Activated CD8-positive, alpha-beta memory T cell treated with anti-CD3 and anti-CD28 coated beads, Interleukin-2, amount 10 ng/mL, durations not matched to agents 7 days and 5 days (primary cell): Measurements from ENCODE around the gene OR2V2. TPM values are rescaled to one million over a fixed set of nuclear protein-coding genes. Genes with fewer than 3 reads are reported as not detected.
A peak's percentile ranks its signal among the peaks of the same experiment; 100 is the strongest.
"Not testable (repeated sequence)": the region's sequence is repeated elsewhere in the genome, so short reads cannot be mapped to it uniquely, and the experiment has no call there.

Source experiments
- ATAC-seq: fragments of 150-1000 bp; cut with Tn5 transposase; one replicate; pipeline ENCODE4 v1.10.0; 2021; ENCODE audit warnings: moderate library complexity
- CTCF ChIA-PET: fragments of 350-600 bp; sonication (Branson Sonifier 250); formaldehyde crosslinking; loops from one replicate; lab custom pipeline; 2021; ENCODE audit warnings: antibody characterized with exemption; lab: Charles Lee
- DNase-seq: peaks from one replicate; pipeline ENCODE4 v3.0.0-alpha.2; 2020
- H3K27ac Mint-ChIP-seq: one replicate; pipeline ENCODE4 v1.8.0; 2021; ENCODE audit warnings: mild to moderate bottlenecking, mixed read lengths
- H3K27me3 Mint-ChIP-seq: one replicate; pipeline ENCODE4 v1.8.0; 2021; ENCODE audit warnings: mixed read lengths
- H3K36me3 Mint-ChIP-seq: one replicate; pipeline ENCODE4 v1.8.0; 2021; ENCODE audit warnings: mild to moderate bottlenecking, mixed read lengths
- H3K4me1 Mint-ChIP-seq: one replicate; pipeline ENCODE4 v1.8.0; 2021; ENCODE audit warnings: mixed read lengths
- H3K4me3 Mint-ChIP-seq: one replicate; pipeline ENCODE4 v1.8.0; 2021; ENCODE audit warnings: mild to moderate bottlenecking, moderate library complexity, mixed read lengths
- H3K9me3 Mint-ChIP-seq: one replicate; pipeline ENCODE4 v1.8.0; 2022; ENCODE audit warnings: low read depth, mixed read lengths
- total RNA-seq, 2 experiments: library from RNA; stranded (reverse); gene quantifications; one replicate each; pipeline ENCODE4 v1.2.3, GENCODE V29; 2021

The OR2V2 gene
- total RNA-seq, 2 experiments from 2014 or later = not detected

GRCh38 chr5:181161534-181162175 lies 14.3 kb downstream of the OR2V2 start:
- H3K4me3 Mint-ChIP-seq = peak overlapping the region; percentile 72
- ATAC-seq = no peak
- DNase-seq = no peak
- CTCF ChIA-PET = interaction anchor here (0.9 to 1.1 kb wide), 2 partner anchors 23 to 28 kb away, joined by 4 read pairs; no protein-coding TSS in a partner anchor
- H3K27ac Mint-ChIP-seq = peak overlapping the region; percentile 94
- peaks cover 61% of the 10 kb centered on the region for H3K4me1 Mint-ChIP-seq
- H3K27me3 Mint-ChIP-seq = peaks cover 27% of the 10 kb centered on the region
- H3K9me3 Mint-ChIP-seq = no peaks in the 10 kb centered on the region
- H3K36me3 Mint-ChIP-seq = no peaks in the 10 kb centered on the region

- H3K36me3 Mint-ChIP-seq = no peaks in the 10 kb centered on the region
- H3K9me3 Mint-ChIP-seq = no peaks in the 10 kb centered on the region
- H3K4me1 Mint-ChIP-seq = peaks cover 68% of the 10 kb centered on the region
- H3K27me3 Mint-ChIP-seq = peaks cover 45% of the 10 kb centered on the region
- CTCF ChIA-PET = interaction anchor here (1.0 to 1.4 kb wide), 2 partner anchors 8 to 20 kb away, joined by 4 to 7 read pairs; no protein-coding TSS in a partner anchor
- H3K4me3 Mint-ChIP-seq = peak overlapping the region; percentile 66
- ATAC-seq (no peak), DNase-seq (no peak)
- peak overlapping the region; percentile 81 for H3K27ac Mint-ChIP-seq
These were observed 16.2 kb downstream of the OR2V2 start for GRCh38 chr5:181163487-181164075.

- DNase-seq (no peak), ATAC-seq (no peak)
- H3K27ac Mint-ChIP-seq = peak overlapping the region; percentile 81
- peaks cover 72% of the 10 kb centered on the region for H3K4me1 Mint-ChIP-seq
- H3K4me3 Mint-ChIP-seq = peak overlapping the region; percentile 66
- H3K9me3 Mint-ChIP-seq = no peaks in the 10 kb centered on the region
- no peaks in the 10 kb centered on the region for H3K36me3 Mint-ChIP-seq
- CTCF ChIA-PET = interaction anchor here (1.0 to 1.4 kb wide), 3 partner anchors 8 to 28 kb away, joined by 3 to 7 read pairs (median 4); no protein-coding TSS in a partner anchor
- peaks cover 52% of the 10 kb centered on the region for H3K27me3 Mint-ChIP-seq
These were observed 16.9 kb downstream of the OR2V2 start for GRCh38 chr5:181164076-181164952.

GRCh38 chr5:181166812-181167733 lies 19.7 kb downstream of the OR2V2 start:
- Mint-ChIP-seq H3K4me1 (peaks cover 73% of the 10 kb centered on the region), H3K9me3 (no peaks in the 10 kb centered on the region), H3K36me3 (no peaks in the 10 kb centered on the region), H3K4me3 (no peak overlapping the region), H3K27ac (no peak overlapping the region), H3K27me3 (peaks cover 73% of the 10 kb centered on the region)
- no peak for DNase-seq
- no peak for ATAC-seq
- CTCF ChIA-PET = interaction anchor here (1.0 to 1.5 kb wide), 2 partner anchors 8 to 10 kb away, joined by 4 to 8 read pairs; no protein-coding TSS in a partner anchor

- Mint-ChIP-seq H3K4me1 (peaks cover 79% of the 10 kb centered on the region), H3K36me3 (no peaks in the 10 kb centered on the region), H3K9me3 (no peaks in the 10 kb centered on the region), H3K27me3 (peaks cover 76% of the 10 kb centered on the region), H3K4me3 (no peak overlapping the region), H3K27ac (no peak overlapping the region)
- CTCF ChIA-PET = interaction anchor here (0.9 to 3.9 kb wide), 6 partner anchors 9 to 45 kb away, joined by 4 to 19 read pairs (median 4); partner anchors contain the start of gene TRIM7
- ATAC-seq = no peak
- peak; percentile 61 for DNase-seq
These were observed 20.6 kb downstream of the OR2V2 start for GRCh38 chr5:181167814-181168488.

GRCh38 chr5:181168595-181169118 lies 21.3 kb downstream of the OR2V2 start:
- peaks cover 79% of the 10 kb centered on the region for H3K4me1 Mint-ChIP-seq
- peak overlapping the region; percentile 69 for H3K4me3 Mint-ChIP-seq
- no peaks in the 10 kb centered on the region for H3K9me3 Mint-ChIP-seq
- H3K36me3 Mint-ChIP-seq = no peaks in the 10 kb centered on the region
- ATAC-seq = no peak
- DNase-seq = no peak
- CTCF ChIA-PET = interaction anchor here (0.9 to 3.9 kb wide), 7 partner anchors 9 to 44 kb away, joined by 3 to 19 read pairs (median 5); partner anchors contain the start of gene TRIM7
- H3K27me3 Mint-ChIP-seq = peaks cover 77% of the 10 kb centered on the region
- peak overlapping the region; percentile 76 for H3K27ac Mint-ChIP-seq

GRCh38 chr5:181169459-181170236 lies 22.3 kb downstream of the OR2V2 start:
- H3K36me3 Mint-ChIP-seq, H3K9me3 Mint-ChIP-seq: not testable (repeated sequence)
- Mint-ChIP-seq H3K4me3 (peak overlapping the region; percentile 69), H3K4me1 (peaks cover 77% of the 10 kb centered on the region), H3K27ac (peak overlapping the region; percentile 76), H3K27me3 (peaks cover 77% of the 10 kb centered on the region)
- peak; percentile 90 for DNase-seq
- CTCF ChIA-PET = interaction anchor here (0.7 to 3.9 kb wide), 6 partner anchors 10 to 36 kb away, joined by 3 to 19 read pairs (median 6); no protein-coding TSS in a partner anchor
- peak; percentile 52 for ATAC-seq

- Mint-ChIP-seq H3K27ac (peak overlapping the region; percentile 76), H3K4me3 (peak overlapping the region; percentile 69), H3K9me3 (no peaks in the 10 kb centered on the region), H3K27me3 (peaks cover 75% of the 10 kb centered on the region), H3K4me1 (peaks cover 74% of the 10 kb centered on the region), H3K36me3 (no peaks in the 10 kb centered on the region)
- CTCF ChIA-PET = interaction anchor here (0.7 to 3.9 kb wide), 6 partner anchors 10 to 37 kb away, joined by 3 to 19 read pairs (median 6); no protein-coding TSS in a partner anchor
- peak; percentile 1 for ATAC-seq
- no peak for DNase-seq
These were observed 22.9 kb downstream of the OR2V2 start for GRCh38 chr5:181170237-181170825.

GRCh38 chr5:181170996-181171395 lies 23.6 kb downstream of the OR2V2 start:
- no peaks in the 10 kb centered on the region for H3K9me3 Mint-ChIP-seq
- CTCF ChIA-PET = interaction anchor here (1.3 to 3.9 kb wide), 6 partner anchors 11 to 37 kb away, joined by 3 to 19 read pairs (median 6); no protein-coding TSS in a partner anchor
- no peak overlapping the region for H3K27ac Mint-ChIP-seq
- no peak for DNase-seq
- peaks cover 69% of the 10 kb centered on the region for H3K4me1 Mint-ChIP-seq
- no peak for ATAC-seq
- peak overlapping the region; percentile 16 for H3K4me3 Mint-ChIP-seq
- no peaks in the 10 kb centered on the region for H3K36me3 Mint-ChIP-seq
- peaks cover 71% of the 10 kb centered on the region for H3K27me3 Mint-ChIP-seq

- Mint-ChIP-seq H3K27me3 (peaks cover 68% of the 10 kb centered on the region), H3K36me3 (no peaks in the 10 kb centered on the region), H3K4me1 (peaks cover 65% of the 10 kb centered on the region), H3K4me3 (no peak overlapping the region), H3K9me3 (no peaks in the 10 kb centered on the region), H3K27ac (no peak overlapping the region)
- DNase-seq (no peak), ATAC-seq (no peak)
- CTCF ChIA-PET = interaction anchor here (1.3 to 4.3 kb wide), 5 partner anchors 8 to 90 kb away, joined by 3 to 36 read pairs (median 6); partner anchors contain the start of gene TRIM52
These were observed 24.4 kb downstream of the OR2V2 start for GRCh38 chr5:181171782-181172181.
